ENCODE measurements around the gene ARID5A. TPM values are rescaled to one million over a fixed set of nuclear protein-coding genes. Genes with fewer than 3 reads are reported as not detected.
"Not testable (repeated sequence)": the region's sequence is repeated elsewhere in the genome, so short reads cannot be mapped to it uniquely, and the experiment has no call there.

The ARID5A gene
- total RNA-seq, 3 donors from 2014 or later, result 18.9 to 132 (median 56.4) TPM

DNA sequence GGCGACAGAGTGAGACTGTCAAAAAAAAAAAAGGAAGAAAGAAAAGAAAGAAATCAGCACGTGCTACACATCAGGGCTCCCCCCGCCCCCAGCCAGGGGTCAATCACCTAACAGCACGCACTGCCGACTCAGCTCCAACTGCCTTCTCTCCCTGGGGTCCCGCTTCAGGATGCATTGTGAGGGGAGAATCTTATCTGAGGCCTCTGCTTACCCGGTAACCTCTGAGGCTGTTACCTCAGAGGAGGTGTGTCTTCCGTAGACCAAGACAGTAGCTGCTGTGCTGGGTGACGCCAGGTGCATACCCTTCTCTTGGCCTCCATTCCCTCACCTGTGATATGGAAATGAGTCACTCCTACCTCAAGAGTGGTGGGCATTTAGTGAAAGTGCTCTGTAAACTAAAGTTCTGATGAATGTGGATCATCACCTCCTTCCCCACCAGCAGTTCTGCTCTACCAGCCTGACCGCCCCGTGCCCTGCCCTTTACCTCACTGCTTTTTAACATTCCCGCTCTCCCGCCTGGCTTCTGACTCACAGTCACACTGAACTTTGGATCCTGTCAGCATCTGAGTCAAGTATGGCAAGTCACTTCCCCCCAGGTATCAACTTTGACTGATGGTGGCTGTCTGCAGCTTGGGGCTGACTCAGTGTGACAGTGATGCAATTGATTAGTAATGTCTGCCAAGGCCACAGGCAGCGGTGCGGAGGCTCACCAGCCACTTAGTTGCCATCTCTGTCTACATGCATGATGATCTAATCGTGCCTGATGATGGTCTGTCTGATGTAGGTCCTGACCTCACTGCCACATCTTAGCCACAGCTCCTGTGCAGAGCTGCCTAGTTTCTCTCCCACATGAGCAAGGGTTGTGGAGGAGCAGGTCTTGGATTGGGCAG, 20.1 kb downstream of the ARID5A start:
- TF ChIP-seq POLR2AphosphoS5 (IDR thresholded peaks at IDR 0.05), result no peak
- TF ChIP-seq, protein P1, sequence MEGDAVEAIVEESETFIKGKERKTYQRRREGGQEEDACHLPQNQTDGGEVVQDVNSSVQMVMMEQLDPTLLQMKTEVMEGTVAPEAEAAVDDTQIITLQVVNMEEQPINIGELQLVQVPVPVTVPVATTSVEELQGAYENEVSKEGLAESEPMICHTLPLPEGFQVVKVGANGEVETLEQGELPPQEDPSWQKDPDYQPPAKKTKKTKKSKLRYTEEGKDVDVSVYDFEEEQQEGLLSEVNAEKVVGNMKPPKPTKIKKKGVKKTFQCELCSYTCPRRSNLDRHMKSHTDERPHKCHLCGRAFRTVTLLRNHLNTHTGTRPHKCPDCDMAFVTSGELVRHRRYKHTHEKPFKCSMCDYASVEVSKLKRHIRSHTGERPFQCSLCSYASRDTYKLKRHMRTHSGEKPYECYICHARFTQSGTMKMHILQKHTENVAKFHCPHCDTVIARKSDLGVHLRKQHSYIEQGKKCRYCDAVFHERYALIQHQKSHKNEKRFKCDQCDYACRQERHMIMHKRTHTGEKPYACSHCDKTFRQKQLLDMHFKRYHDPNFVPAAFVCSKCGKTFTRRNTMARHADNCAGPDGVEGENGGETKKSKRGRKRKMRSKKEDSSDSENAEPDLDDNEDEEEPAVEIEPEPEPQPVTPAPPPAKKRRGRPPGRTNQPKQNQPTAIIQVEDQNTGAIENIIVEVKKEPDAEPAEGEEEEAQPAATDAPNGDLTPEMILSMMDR (IDR thresholded peaks at IDR 0.05), result no peak
- no peak for TF ChIP-seq POLR2A (IDR thresholded peaks at IDR 0.05)
- Histone ChIP-seq H3K9me3 (no peaks in the 10 kb centered on the region), H3K36me3 (no peaks in the 10 kb centered on the region), H3K27ac (no peak overlapping the region), H3K4me3 (no peak overlapping the region), H3K4me1 (peaks cover 0 to 2% of the 10 kb centered on the region in 2 donors), H3K27me3 (no peaks in the 10 kb centered on the region)
- no peak for DNase-seq (ENCODE audit: low spot score in 2 of 2)
- intact Hi-C loops (cut with DNase I; ENCODE audit: low total_unique reads), result loop anchor here (1.0 kb wide), 1 partner anchor 9 kb away; no protein-coding TSS in a partner anchor

DNA sequence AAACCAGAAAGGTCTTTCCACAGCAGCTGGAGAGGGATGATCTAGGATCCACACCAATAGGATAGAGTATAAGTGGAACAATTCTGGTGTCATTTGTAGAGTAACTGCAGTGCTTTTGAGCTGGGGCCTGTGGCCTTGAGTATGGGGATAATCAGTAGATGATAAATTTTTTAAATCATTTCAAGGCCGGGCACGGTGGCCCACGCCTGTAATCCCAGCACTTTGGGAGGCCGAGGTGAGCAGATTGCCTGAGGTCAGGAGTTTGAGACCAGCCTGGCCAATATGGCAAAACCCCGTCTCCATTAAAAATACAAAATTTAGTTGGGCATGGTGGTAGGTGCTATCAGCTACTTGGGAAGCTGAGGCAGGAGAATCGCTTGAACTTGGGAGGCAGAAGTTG, 20.9 kb downstream of the ARID5A start:
- not testable (repeated sequence) for H3K9me3 ChIP-seq; H3K36me3 ChIP-seq; H3K4me1 ChIP-seq; H3K27ac ChIP-seq; H3K4me3 ChIP-seq; DNase-seq (ENCODE audit: low spot score in 2 of 2); H3K27me3 ChIP-seq
- intact Hi-C loops (cut with DNase I; ENCODE audit: low total_unique reads), result loop anchor here (1.0 kb wide), 1 partner anchor 10 kb away; no protein-coding TSS in a partner anchor

DNA sequence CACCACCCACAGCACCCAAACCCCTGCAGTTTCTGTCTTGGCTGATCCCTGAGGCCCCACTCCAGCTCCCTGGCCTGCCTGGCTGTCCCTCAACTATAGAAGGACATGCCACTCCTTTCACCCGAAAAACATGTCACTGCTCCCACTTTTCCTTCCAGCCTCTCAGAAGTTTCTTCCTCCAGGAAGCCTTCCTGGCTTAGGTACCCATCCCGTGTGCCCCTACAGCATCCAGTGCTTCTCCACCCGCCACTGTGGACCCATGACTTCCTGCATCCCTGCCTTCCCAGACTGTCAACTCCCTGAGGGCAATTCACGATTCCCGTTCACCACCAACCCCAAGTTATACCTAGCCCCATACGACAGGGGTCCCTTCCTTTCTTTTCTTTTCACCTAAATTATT, 21.5 kb downstream of the ARID5A start:
- TF ChIP-seq POLR2A (IDR thresholded peaks at IDR 0.05) (no peak), POLR2AphosphoS5 (IDR thresholded peaks at IDR 0.05) (no peak)
- TF ChIP-seq, protein P1 (IDR thresholded peaks at IDR 0.05), result no peak
- Histone ChIP-seq H3K27me3 (no peaks in the 10 kb centered on the region), H3K4me3 (no peak overlapping the region), H3K9me3 (no peaks in the 10 kb centered on the region), H3K27ac (no peak overlapping the region), H3K4me1 (peaks cover 0 to 2% of the 10 kb centered on the region in 2 donors), H3K36me3 (no peaks in the 10 kb centered on the region)
- no peak for DNase-seq (ENCODE audit: low spot score in 2 of 2)
- intact Hi-C loops (cut with DNase I; ENCODE audit: low total_unique reads), result no loop called here

DNA sequence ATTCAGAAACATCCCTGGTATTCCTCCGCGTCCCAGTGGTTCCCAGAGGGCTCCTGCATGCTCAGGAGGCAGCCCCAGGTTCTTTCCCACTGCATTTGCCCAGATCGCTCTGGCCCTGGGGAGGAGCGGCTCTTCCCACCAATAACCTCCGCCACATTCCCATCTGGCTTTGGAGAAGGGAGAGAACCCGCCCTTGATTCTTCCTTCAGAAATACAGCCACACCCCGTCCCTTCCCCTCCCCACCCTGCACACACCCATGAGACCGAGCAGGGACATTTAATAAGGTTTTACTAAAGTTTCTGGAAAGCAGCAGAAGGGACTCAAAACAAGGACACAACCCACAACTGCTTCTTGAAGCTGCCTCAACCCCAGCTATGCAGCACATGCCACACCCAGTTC, 21.9 kb downstream of the ARID5A start:
- Histone ChIP-seq H3K4me3 (no peak overlapping the region), H3K36me3 (no peaks in the 10 kb centered on the region), H3K4me1 (peaks cover 0 to 2% of the 10 kb centered on the region in 2 donors), H3K27me3 (no peaks in the 10 kb centered on the region), H3K27ac (no peak overlapping the region), H3K9me3 (no peaks in the 10 kb centered on the region)
- no peak for DNase-seq (ENCODE audit: low spot score in 2 of 2)
- TF ChIP-seq POLR2A (IDR thresholded peaks at IDR 0.05), result no peak
- TF ChIP-seq, protein P1 (IDR thresholded peaks at IDR 0.05), result no peak
- TF ChIP-seq POLR2AphosphoS5 (IDR thresholded peaks at IDR 0.05), result no peak
- intact Hi-C loops (cut with DNase I; ENCODE audit: low total_unique reads), result no loop called here

DNA sequence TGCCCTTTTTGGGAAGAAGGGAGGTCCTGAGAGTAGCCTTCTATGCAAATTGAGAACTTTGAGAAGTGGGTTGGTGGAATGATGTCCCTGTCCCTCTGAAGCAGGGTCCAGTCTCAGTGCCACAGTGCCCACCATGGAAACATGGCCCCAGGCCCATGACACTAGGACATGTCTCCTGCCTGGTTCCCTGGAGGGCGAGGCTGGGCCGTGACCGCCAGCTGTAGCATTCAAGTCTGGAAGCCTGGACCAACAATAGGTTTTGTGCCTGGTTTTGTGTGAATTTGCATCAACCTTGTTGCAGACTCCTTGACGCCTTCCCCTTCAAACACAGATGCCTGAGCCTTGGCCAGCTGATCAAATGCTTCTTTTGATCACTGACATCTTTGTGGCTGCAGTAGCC, 27.5 kb downstream of the ARID5A start:
- TF ChIP-seq POLR2AphosphoS5 (IDR thresholded peaks at IDR 0.05) (no peak), POLR2A (IDR thresholded peaks at IDR 0.05) (no peak)
- TF ChIP-seq, protein P1 (IDR thresholded peaks at IDR 0.05), result no peak
- no peaks in the 10 kb centered on the region for H3K4me1 ChIP-seq
- no peaks in the 10 kb centered on the region for H3K36me3 ChIP-seq
- no peak for DNase-seq (ENCODE audit: low spot score in 2 of 2)
- no peak overlapping the region for H3K27ac ChIP-seq
- no peaks in the 10 kb centered on the region for H3K9me3 ChIP-seq
- intact Hi-C loops (cut with DNase I; ENCODE audit: low total_unique reads), result no loop called here
- H3K27me3 ChIP-seq, result no peaks in the 10 kb centered on the region
- H3K4me3 ChIP-seq, result no peak overlapping the region
